GM18909 (cell line): Measurements from ENCODE around the gene TIAM1.

ENCODE experiments used
- ATAC-seq: cut with Tn5 transposase; IDR thresholded peaks from one replicate; pipeline ENCODE4 v1.9.1; 2021; ENCODE audit warnings: mild to moderate bottlenecking; ENCODE audit not compliant: unreplicated experiment, poor library complexity

TIAM1 gene

GRCh38 chr21:31218830-31219608 lies 125.0 kb downstream of the TIAM1 start:
- ATAC-seq: no peak

- ATAC-seq: no peak
Observed at GRCh38 chr21:31216206-31216605, 127.9 kb downstream of the TIAM1 start.

- ATAC-seq: no peak
Observed at GRCh38 chr21:31213787-31214186, 130.3 kb downstream of the TIAM1 start.

GRCh38 chr21:31211836-31212235 lies 132.2 kb downstream of the TIAM1 start:
- ATAC-seq: no peak

GRCh38 chr21:31205412-31205811 lies 138.6 kb downstream of the TIAM1 start:
- ATAC-seq: no peak

- ATAC-seq: no peak
Observed at GRCh38 chr21:31204801-31205200, 139.3 kb downstream of the TIAM1 start.

GRCh38 chr21:31203431-31204054 lies 140.5 kb downstream of the TIAM1 start:
- ATAC-seq: no peak

- no peak for ATAC-seq
Observed at GRCh38 chr21:31201548-31201947, 142.5 kb downstream of the TIAM1 start.

GRCh38 chr21:31201144-31201543 lies 142.9 kb downstream of the TIAM1 start:
- no peak for ATAC-seq

- ATAC-seq: no peak
Observed at GRCh38 chr21:31198575-31198974, 145.5 kb downstream of the TIAM1 start.

GRCh38 chr21:31196724-31197123 lies 147.3 kb downstream of the TIAM1 start:
- ATAC-seq: no peak

- no peak for ATAC-seq
Observed at GRCh38 chr21:31195334-31196015, 148.6 kb downstream of the TIAM1 start.

GRCh38 chr21:31194510-31195293 lies 149.4 kb downstream of the TIAM1 start:
- no peak for ATAC-seq

- ATAC-seq: no peak
Observed at GRCh38 chr21:31193761-31194160, 150.3 kb downstream of the TIAM1 start.

- no peak for ATAC-seq
Observed at GRCh38 chr21:31191553-31191952, 152.5 kb downstream of the TIAM1 start.

- ATAC-seq: no peak
Observed at GRCh38 chr21:31190516-31190915, 153.5 kb downstream of the TIAM1 start.

GRCh38 chr21:31187499-31187898 lies 156.6 kb downstream of the TIAM1 start:
- ATAC-seq: no peak

- no peak for ATAC-seq
Observed at GRCh38 chr21:31186916-31187315, 157.1 kb downstream of the TIAM1 start.

- no peak for ATAC-seq
Observed at GRCh38 chr21:31185663-31186062, 158.4 kb downstream of the TIAM1 start.

- ATAC-seq: no peak
Observed at GRCh38 chr21:31184876-31185275, 159.2 kb downstream of the TIAM1 start.

- ATAC-seq: no peak
Observed at GRCh38 chr21:31184459-31184858, 159.6 kb downstream of the TIAM1 start.
